SK-N-MC (cell line): ENCODE measurements around the gene FAM229A.

ENCODE experiments used
- EZH2 ChIP-seq: fragments of 200-600 bp; sonication (generic); IDR thresholded peaks from one replicate; pipeline ENCODE4 v1.6.1; 2017; ENCODE audit warnings: antibody characterized with exemption
- POLR2AphosphoS5 ChIP-seq: IDR thresholded peaks from 2 replicates; pipeline ENCODE4 v1.6.1; 2012; ENCODE audit warnings: mild to moderate bottlenecking, low read depth, low read length, borderline replicate concordance

DNA sequence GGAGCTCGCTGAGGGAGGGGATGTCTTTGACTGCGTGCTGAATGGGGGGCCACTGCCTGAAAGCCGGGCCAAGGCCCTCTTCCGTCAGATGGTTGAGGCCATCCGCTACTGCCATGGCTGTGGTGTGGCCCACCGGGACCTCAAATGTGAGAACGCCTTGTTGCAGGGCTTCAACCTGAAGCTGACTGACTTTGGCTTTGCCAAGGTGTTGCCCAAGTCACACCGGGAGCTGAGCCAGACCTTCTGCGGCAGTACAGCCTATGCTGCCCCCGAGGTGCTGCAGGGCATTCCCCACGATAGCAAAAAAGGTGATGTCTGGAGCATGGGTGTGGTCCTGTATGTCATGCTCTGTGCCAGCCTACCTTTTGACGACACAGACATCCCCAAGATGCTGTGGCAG, 1.4 kb upstream of the FAM229A start:
- TF ChIP-seq POLR2AphosphoS5 (no peak), EZH2 (no peak)
